ENCODE data around the gene FOXO1.

GRCh38 chr13:40588101-40588500 lies 78.3 kb downstream of the FOXO1 start:
- TF ChIP-seq ETS1 (IDR thresholded peaks at IDR 0.05) = no peak
- TF ChIP-seq, protein P1, sequence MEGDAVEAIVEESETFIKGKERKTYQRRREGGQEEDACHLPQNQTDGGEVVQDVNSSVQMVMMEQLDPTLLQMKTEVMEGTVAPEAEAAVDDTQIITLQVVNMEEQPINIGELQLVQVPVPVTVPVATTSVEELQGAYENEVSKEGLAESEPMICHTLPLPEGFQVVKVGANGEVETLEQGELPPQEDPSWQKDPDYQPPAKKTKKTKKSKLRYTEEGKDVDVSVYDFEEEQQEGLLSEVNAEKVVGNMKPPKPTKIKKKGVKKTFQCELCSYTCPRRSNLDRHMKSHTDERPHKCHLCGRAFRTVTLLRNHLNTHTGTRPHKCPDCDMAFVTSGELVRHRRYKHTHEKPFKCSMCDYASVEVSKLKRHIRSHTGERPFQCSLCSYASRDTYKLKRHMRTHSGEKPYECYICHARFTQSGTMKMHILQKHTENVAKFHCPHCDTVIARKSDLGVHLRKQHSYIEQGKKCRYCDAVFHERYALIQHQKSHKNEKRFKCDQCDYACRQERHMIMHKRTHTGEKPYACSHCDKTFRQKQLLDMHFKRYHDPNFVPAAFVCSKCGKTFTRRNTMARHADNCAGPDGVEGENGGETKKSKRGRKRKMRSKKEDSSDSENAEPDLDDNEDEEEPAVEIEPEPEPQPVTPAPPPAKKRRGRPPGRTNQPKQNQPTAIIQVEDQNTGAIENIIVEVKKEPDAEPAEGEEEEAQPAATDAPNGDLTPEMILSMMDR (conservative IDR thresholded peaks at IDR 0.05; ENCODE audit: low read depth in 2 of 2) = no peak
